ENCODE results near the gene IZUMO1. TPM values are rescaled to one million over a fixed set of nuclear protein-coding genes. Genes with fewer than 3 reads are reported as not detected.
"Not testable (repeated sequence)": the region's sequence is repeated elsewhere in the genome, so short reads cannot be mapped to it uniquely, and the experiment has no call there.

The IZUMO1 gene
- total RNA-seq, 2 donors from 2014 or later = not detected

DNA sequence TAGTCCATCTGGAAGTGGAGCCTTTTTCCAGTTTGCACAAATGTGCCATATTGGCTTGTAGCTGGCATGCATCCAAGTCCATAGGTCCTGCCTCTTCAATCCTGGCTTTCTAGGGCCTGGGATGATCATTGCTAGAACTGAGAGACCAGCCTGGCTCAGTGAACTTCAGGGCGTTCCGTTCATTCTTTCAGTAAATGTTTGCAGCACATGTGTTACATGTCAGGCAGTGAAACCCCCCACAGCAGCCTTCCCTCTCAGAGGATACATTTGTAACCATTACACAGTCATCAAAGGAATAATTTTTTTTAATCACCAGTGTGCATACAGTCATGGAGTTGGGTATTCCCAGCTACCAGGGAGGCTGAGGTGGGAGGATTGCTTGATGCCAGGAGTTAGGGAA lies 41.3 kb downstream of the IZUMO1 start:
- Mint-ChIP-seq H3K9me3 (no peaks in the 10 kb centered on the region), H3K36me3 (peaks cover 0 to 11% of the 10 kb centered on the region in 2 donors), H3K27ac (no peak overlapping the region)
- no peak for DNase-seq (ENCODE audit: low spot score in 2 of 2)
- ATAC-seq = no peak

DNA sequence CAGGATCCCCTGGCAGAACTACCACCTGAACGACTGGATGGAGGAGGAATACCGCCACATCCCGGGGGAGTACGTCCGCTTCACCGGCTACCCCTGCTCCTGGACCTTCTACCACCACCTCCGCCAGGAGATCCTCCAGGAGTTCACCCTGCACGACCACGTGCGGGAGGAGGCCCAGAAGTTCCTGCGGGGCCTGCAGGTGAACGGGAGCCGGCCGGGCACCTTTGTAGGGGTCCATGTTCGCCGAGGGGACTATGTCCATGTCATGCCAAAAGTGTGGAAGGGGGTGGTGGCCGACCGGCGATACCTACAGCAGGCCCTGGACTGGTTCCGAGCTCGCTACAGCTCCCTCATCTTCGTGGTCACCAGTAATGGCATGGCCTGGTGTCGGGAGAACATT lies 43.4 kb downstream of the IZUMO1 start:
- no peaks in the 10 kb centered on the region for H3K9me3 Mint-ChIP-seq
- peaks cover 0 to 11% of the 10 kb centered on the region in 2 donors for H3K36me3 Mint-ChIP-seq
- DNase-seq (ENCODE audit: low spot score in 2 of 2) (no peak), ATAC-seq (no peak)
- H3K27ac Mint-ChIP-seq = no peak overlapping the region

DNA sequence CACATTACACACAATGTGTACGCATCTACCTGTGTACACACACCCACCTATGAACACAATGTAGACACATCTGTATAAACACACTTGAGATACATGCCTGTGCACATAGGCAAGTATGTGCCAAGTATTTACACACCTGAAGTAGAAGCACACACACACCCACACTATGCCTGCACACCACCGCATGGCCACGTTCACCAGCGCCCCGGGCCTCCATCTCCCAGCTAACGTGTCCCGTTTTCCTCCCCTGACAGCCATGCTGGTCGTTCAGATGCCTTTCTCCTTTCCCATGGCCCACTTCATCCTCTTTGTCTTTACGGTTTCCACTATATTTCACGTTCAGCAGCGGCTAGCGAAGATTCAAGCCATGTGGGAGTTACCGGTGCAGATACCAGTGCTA lies 44.0 kb downstream of the IZUMO1 start:
- Mint-ChIP-seq H3K36me3 (peaks cover 0 to 11% of the 10 kb centered on the region in 2 donors), H3K27ac (no peak overlapping the region), H3K9me3 (no peaks in the 10 kb centered on the region)
- DNase-seq (ENCODE audit: low spot score in 2 of 2) (no peak), ATAC-seq (no peak)

DNA sequence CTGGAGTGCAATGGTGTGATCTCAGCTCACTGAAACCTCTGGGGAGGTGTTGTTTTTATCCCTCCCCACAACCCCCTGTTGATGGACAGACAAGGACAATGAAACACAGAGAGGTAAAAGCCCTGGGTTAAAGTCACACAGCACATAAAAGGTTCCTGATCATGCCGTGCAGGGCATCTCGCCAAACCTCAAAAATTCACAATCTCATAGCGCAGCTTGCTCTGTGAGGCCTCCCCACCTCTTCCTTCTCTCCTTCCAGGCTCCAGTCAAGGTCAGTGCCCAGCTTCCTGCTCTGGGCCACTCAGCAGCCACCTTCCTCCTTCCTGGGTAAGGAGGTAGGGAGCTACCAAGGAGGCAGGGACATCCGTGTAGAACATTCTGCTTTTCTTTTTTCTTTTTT lies 48.7 kb downstream of the IZUMO1 start:
- DNase-seq (ENCODE audit: low spot score in 2 of 2) = no peak
- Mint-ChIP-seq H3K27ac (no peak overlapping the region), H3K9me3 (no peaks in the 10 kb centered on the region), H3K36me3 (peaks cover 0 to 6% of the 10 kb centered on the region in 2 donors)
- no peak for ATAC-seq

DNA sequence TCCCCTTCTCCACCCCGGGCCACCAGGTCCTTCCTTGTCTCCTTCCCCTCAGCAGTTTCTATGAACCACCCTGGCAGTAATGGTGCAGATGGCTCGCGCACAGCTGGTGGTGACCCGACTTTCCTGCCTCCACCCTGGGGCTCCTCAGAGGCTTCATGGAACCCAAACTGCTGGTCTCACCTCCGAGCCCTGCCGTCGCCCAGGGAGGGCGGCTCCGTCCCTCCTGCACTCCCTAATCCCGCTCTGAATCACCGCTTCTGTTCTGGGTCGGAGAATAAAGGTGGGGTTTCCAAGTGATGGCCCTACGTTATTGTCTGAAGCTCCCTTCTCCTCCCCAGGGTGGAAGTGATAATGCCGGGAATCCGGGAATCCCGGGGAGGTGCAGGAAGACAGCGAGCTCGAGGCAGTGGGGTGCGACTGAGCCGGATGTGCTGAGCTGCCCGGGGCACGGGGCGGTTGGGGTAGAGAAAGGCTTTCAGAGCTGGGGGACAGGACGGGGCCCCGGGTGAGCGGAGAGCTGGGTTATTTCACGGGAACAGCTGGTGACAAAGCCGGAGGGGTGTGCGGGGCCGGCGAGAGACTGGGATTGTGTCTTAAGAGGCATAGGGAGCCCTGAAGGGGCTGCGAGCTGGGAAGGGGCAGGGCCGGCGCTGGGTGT lies 50.2 kb downstream of the IZUMO1 start:
- no peak overlapping the region for H3K27ac Mint-ChIP-seq
- no peaks in the 10 kb centered on the region for H3K36me3 Mint-ChIP-seq
- peak in 1 of 2 donors; percentile 33 for ATAC-seq
- no peaks in the 10 kb centered on the region for H3K9me3 Mint-ChIP-seq
- no peak for DNase-seq (ENCODE audit: low spot score in 2 of 2)

DNA sequence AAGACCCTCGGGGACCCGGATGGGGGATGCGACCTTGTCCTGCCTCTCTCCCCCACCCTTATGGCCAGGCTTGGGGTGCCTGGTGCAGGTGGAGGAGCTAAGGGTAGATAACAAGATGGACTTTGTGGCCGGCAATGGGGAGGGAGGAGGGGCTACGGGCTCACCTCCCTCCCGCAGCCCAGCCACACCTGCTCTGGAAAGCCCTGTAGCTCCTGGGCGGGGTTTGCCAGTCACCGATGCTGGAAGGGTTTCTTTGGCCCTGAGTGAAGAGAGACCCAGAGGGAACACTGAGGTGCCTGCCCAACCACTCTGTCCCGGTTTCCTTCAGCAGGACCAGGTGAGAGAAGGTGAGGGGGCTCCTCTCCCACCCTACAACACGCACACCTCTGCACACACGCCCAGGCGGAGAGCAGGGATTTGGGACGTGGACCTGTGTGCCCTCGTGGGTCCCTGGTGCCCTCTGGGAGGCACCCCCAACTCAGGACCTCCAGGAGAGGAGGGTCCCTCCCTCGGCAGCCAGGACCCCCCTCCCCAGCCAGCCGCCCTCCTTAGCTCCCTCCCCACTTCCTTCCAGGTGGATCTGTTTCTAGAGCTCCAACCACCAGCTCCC lies 50.9 kb downstream of the IZUMO1 start, which contains the start of gene FUT2:
Gene FUT2, plus strand, starts transcription at position 229 of the 610 bp plus-strand sequence. CDS start 6,986 bp downstream, outside the sequence.
- H3K27ac Mint-ChIP-seq = no peak within 1 kb of the TSS
- H3K36me3 Mint-ChIP-seq = no peaks in the 10 kb centered on the region
- no peak for DNase-seq (ENCODE audit: low spot score in 2 of 2)
- H3K9me3 Mint-ChIP-seq = no peaks in the 10 kb centered on the region
- ATAC-seq = no peak

DNA sequence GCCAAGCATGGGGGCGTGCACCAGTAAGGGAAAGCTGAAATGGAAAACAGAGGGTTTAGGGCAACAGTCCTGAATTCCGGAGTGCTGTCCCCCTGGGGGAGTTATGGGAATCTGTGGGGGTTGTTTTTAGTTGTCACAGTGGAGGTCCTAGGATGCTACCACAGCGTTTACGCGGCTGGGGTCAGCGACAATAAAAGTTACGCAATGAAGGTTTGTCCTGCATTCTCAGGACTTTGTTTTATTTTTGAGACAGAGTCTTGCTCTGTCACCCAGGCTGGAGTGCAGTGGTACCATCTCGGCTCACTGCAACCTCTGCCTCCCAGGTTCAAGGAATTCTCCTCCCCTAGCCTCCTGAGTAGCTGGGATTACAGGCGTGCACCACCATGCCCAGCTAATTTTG lies 53.1 kb downstream of the IZUMO1 start:
- ATAC-seq; H3K36me3 Mint-ChIP-seq; H3K27ac Mint-ChIP-seq; H3K9me3 Mint-ChIP-seq; DNase-seq (ENCODE audit: low spot score in 2 of 2): not testable (repeated sequence)

Other genes starting within 250 kb of the IZUMO1 start
- 1 to 10 TPM; 2.9 to 9.5 TPM for gene LMTK3, start 235.1 kb downstream of the IZUMO1 start, total RNA-seq
- not detected for gene SULT2B1, start 194.7 kb downstream of the IZUMO1 start, total RNA-seq
- not detected for gene SPACA4, start 140.2 kb downstream of the IZUMO1 start, total RNA-seq
- 1 to 10 TPM; 5.5 to 9.1 TPM for gene FAM83E, start 131.8 kb downstream of the IZUMO1 start, total RNA-seq
- gene RPL18, start 127.7 kb downstream of the IZUMO1 start, total RNA-seq = 1,000 to 10,000 TPM; 2,030 to 2,264 TPM
- 10 to 100 TPM; 25.7 to 40.4 TPM for gene SPHK2, start 127.4 kb downstream of the IZUMO1 start, total RNA-seq
- 10 to 100 TPM; 10.5 to 16.9 TPM for gene DBP, start 109.5 kb downstream of the IZUMO1 start, total RNA-seq
- 10 to 100 TPM in 1 of 2 donors, 1 to 10 TPM in 1; 7.9 to 10.9 TPM for gene CA11, start 100.7 kb downstream of the IZUMO1 start, total RNA-seq
- gene NTN5, start 73.9 kb downstream of the IZUMO1 start, total RNA-seq = 1 to 10 TPM; 1.6 to 2.5 TPM
- not detected for gene FUT2, start 50.9 kb downstream of the IZUMO1 start, total RNA-seq
- 1 to 10 TPM; 1.1 to 1.4 TPM for gene MAMSTR, start 27.2 kb downstream of the IZUMO1 start, total RNA-seq
- gene RASIP1, start 6.3 kb downstream of the IZUMO1 start, total RNA-seq = under 1 TPM; 0.19 to 0.66 TPM
- under 1 TPM in 1 of 2 donors, not detected in 1; 0.41 TPM for gene FUT1, start 5.7 kb upstream of the IZUMO1 start, total RNA-seq
- gene FGF21, start 8.6 kb upstream of the IZUMO1 start, total RNA-seq = not detected
- 10 to 100 TPM; 33.9 to 72.1 TPM for gene BCAT2, start 64.1 kb upstream of the IZUMO1 start, total RNA-seq
- 1 to 10 TPM; 1.3 to 1.7 TPM for gene HSD17B14, start 89.6 kb upstream of the IZUMO1 start, total RNA-seq
- 10 to 100 TPM in 1 of 2 donors, 1 to 10 TPM in 1; 9.1 to 20.3 TPM for gene PLEKHA4, start 121.7 kb upstream of the IZUMO1 start, total RNA-seq
- gene PPP1R15A, start 125.5 kb upstream of the IZUMO1 start, total RNA-seq = 100 to 1,000 TPM in 1 of 2 donors, 10 to 100 TPM in 1; 93.1 to 133 TPM
- gene TULP2, start 151.8 kb upstream of the IZUMO1 start, total RNA-seq = 1 to 10 TPM in 1 of 2 donors, under 1 TPM in 1; 0.52 to 1.1 TPM
- gene NUCB1, start 153.4 kb upstream of the IZUMO1 start, total RNA-seq = 100 to 1,000 TPM; 191 to 254 TPM
- 1 to 10 TPM; 2.2 to 7.4 TPM for gene DHDH, start 186.8 kb upstream of the IZUMO1 start, total RNA-seq
- gene BAX, start 208.0 kb upstream of the IZUMO1 start, total RNA-seq = 100 to 1,000 TPM; 191 to 711 TPM
- 1,000 to 10,000 TPM; 1,148 to 2,898 TPM for gene FTL, start 218.4 kb upstream of the IZUMO1 start, total RNA-seq
- gene GYS1, start 246.4 kb upstream of the IZUMO1 start, total RNA-seq = 100 to 1,000 TPM in 1 of 2 donors, 10 to 100 TPM in 1; 44.8 to 104 TPM
- 100 to 1,000 TPM; 135 to 160 TPM for gene RUVBL2, start 247.0 kb upstream of the IZUMO1 start, total RNA-seq

All from activated naive CD4-positive, alpha-beta T cell treated with anti-CD3 and anti-CD28 coated beads, Interleukin-2, amount 50 U/mL, for 72 hours (primary cell).